NCI-H226 (cell line): ENCODE data around the gene THAP2.
"Not testable (repeated sequence)": the region's sequence is repeated elsewhere in the genome, so short reads cannot be mapped to it uniquely, and the experiment has no call there.

Experiments
- DNase-seq: peaks from one replicate; pipeline ENCODE4 v3.0.0-alpha.2; 2015

THAP2 gene

GRCh38 chr12:71662849-71663560 is 1.1 kb upstream of the THAP2 start:
- peak; percentile 40 for DNase-seq

DNA sequence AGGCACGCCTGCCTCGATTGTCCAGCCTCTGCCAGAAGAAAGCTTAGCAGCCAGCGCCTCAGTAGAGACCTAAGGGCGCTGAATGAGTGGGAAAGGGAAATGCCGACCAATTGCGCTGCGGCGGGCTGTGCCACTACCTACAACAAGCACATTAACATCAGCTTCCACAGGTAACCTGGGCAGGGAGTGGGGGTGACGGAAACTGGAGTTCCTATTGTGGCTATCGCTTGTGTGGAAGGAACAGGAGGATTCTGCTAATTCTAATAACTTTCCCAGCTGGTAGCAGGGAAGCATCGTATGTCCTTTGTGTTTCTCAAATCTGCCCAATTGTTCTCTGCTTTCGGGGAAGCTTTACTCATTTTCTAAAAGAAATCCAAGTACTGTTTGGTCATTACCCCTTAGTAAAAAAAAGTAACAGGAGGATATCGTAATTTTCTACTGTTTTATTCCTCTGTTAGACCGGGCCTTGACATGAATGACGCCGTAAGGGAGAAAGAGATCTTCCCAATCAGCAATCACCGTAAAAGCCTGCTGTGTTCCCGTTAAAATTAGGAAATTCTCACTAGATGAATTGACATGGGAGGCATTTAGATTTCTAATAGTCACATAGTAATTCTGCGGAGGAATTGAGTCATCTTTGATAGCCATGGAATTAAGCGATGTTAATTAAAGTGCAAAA is 449 bp downstream of the THAP2 start:
- no peak for DNase-seq

- no peak for DNase-seq
Measured at GRCh38 chr12:71665090-71665463, 976 bp downstream of the THAP2 start.

DNA sequence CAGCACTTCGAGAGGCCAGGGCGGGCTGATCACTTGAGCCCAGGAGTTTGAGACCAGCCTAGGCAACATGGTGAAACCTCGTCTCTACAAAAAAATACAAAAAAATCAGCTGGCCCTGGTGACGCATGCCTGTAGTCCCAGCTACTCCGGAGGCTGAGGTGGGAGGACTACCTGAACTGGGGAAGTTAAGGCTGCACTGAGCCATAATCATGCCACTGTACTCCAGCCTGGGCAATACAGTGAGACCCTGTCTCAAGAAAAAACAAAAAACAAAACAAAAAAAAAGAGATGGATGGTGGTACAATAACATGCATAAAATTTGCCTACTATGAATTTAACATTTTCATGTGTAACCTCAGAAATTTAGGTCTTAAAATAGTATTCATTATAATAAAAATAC is 2.2 kb downstream of the THAP2 start:
- DNase-seq: no peak

DNA sequence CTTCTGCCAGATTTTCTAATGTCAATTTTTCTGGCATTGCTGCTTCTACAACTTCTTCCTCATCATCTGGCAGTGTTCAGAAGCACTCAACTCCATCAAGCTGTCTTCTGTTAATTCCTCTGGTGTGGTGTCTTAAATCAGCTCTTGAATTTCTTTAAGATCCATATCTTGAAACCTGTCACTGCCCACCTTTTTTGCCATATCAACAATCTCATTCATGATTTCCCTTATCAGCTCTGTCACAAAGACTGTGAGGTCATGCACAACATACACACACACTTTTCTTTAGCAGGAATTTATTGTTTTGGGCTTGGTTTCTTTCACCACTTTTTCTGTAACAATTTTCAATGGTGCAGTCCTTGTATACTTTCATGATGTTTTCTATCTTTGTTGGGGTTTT is 7.2 kb downstream of the THAP2 start:
- no peak for DNase-seq

GRCh38 chr12:71671816-71672215 is 7.7 kb downstream of the THAP2 start:
- no peak for DNase-seq

DNA sequence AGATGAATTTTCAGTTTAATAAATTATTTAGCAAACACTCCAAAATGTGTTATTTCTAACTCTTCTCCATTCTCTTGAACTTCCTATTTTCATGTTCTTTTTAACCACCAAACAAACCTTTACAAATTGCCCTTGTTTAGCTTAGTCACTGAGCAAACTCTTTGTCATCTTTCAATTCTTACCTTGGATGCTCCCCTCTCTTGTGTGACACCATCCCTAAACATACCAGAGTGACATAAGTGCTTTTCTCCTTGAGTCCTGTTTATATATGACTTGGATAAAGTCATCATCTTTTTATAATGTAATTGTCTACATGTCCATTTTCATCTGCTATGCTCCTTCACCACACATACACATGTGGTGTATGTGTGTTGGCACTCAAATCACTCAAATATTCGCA is 18.4 kb downstream of the THAP2 start:
- DNase-seq: no peak

DNA sequence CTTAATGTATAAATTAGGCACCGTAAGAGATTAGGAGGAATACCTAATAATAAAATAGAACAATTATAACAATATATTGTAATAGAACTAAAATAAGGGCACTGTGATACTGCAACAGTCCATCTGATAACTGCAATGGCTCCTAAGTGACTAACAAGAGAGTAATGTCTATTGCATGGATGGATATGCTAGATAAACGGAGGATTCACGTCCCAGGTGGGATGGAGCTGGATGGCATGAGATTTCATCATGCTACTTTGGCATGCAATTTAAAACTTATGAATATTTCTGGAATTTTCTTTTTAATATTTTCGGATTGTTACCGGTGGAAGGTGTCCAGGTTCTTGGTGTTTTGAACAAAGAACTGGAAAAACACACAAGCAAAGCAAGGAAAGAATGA is 19.5 kb downstream of the THAP2 start:
- DNase-seq: peak; percentile 70

DNA sequence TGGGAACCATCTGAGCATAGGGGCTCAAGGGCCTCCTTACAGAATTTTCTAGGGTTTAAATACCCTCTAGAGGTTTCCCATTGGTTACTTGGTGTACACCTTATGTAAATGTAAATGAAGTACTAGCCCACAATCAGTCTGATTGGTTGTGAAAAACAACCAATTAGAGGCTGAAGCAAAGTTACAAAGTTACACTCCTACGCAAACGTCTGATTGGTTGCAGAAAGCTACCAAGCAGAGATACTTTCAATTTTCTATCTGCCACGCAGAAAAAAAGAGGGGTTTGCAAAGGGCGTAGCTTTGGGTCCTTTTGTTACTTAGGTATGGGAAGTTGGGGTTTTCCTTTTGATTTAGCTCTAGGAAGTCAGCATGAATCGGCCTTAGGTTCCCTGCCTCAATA is 20.0 kb downstream of the THAP2 start:
- DNase-seq: peak; percentile 42

DNA sequence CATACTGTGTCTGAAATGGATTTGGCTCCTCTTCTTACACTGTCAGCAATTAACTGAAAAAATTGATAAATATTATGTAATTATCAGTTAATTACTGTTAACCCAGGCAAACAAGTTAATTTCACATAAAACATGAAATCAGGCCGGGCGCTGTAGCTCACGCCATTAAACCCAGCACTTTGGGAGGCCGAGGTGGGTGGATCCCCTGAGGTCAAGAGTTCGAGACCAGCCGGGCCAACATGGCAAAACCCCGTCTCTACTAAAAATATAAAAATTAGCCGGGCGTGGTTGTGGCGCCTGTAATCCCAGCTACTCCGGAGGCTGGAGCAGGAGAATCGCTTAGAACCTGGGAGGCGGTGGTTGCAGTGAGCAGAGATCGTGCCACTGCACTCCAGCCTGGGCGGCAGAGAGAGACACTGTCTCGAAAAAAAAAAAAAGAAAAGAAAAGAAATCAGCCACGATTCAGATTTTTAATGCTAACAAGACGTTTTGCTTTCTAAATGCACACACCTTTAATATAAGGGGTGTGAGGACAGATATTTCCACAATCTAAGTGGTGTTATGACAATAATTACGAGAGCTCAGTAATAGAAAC is 21.3 kb downstream of the THAP2 start:
- DNase-seq: no peak

GRCh38 chr12:71685914-71686657 is 22.0 kb downstream of the THAP2 start, which contains the start of gene TMEM19:
TSS of gene TMEM19 (plus strand) at chr12:71686082. CDS start at chr12:71686681, 599 bp downstream.
- DNase-seq: peak; percentile 98

GRCh38 chr12:71686658-71687025 is 22.5 kb downstream of the THAP2 start:
- no peak for DNase-seq

DNA sequence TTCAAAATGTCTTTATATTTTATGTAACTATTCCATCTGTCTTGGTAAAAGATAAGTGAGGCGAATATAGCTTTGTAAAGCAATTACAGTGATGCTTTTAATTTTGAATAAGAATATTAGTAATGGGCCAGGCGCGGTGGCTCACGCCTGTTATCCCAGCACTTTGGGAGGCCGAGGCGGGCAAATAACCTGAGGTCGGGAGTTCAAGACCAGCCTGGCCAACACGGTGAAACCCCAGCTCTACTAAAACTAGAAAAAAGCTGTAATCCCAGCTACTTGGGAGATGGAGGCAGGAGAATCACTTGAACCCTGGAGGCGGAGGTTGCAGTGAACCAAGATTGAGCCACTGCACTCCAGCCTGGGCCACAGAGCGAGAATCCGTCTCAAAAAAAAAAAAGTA is 23.1 kb downstream of the THAP2 start:
- DNase-seq: not testable (repeated sequence)

GRCh38 chr12:71688961-71689570 is 25.0 kb downstream of the THAP2 start:
- DNase-seq: no peak

DNA sequence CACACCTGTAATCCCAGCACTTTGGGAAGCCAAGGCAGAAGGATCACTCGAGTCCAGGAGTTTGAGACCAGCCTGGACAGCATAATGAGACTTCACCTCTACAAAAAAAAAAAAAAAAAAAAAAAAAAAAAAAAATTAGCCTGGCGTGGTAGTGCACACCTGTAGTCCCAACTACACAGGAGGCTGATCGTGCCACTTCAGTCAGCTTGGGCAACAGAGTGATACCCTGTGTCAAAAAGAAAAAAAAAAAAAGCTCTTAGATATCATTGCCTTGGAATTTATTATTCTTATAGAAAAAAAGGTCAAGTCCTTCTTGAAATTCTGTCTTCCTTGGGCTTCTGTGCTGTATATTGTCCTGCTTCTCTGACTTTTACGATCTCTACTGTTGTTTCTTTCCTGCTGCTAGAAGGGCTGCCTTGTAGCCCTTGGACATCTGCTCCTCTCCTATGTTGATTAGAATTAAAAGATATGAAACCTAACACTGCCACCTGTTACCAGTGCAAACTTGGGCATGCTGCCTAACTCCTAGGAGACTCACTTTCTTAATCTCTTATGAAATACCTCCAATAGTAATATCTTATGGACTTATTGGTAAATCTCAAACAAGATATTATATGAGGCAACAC is 27.5 kb downstream of the THAP2 start:
- DNase-seq: no peak

- no peak for DNase-seq
Measured at GRCh38 chr12:71693126-71693525, 29.0 kb downstream of the THAP2 start.

DNA sequence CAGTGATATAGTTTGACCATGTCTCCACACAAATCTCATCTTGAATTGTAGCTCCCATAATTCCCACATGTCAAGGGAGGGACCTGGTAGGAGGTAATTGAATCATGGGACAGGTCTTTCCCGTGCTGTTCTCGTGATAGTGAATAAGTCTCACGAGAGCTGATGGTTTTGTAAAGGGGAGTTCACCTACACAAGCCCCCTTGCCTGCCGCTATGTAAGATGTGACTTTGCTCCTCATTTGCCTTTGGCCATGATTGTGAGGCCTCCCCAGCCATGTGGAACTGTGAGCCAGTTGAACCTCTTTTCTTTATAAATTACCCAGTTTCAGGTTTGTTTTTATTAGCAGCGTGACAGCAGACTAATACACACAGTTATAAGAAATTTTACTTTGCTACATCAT is 29.6 kb downstream of the THAP2 start:
- DNase-seq: not testable (repeated sequence)

DNA sequence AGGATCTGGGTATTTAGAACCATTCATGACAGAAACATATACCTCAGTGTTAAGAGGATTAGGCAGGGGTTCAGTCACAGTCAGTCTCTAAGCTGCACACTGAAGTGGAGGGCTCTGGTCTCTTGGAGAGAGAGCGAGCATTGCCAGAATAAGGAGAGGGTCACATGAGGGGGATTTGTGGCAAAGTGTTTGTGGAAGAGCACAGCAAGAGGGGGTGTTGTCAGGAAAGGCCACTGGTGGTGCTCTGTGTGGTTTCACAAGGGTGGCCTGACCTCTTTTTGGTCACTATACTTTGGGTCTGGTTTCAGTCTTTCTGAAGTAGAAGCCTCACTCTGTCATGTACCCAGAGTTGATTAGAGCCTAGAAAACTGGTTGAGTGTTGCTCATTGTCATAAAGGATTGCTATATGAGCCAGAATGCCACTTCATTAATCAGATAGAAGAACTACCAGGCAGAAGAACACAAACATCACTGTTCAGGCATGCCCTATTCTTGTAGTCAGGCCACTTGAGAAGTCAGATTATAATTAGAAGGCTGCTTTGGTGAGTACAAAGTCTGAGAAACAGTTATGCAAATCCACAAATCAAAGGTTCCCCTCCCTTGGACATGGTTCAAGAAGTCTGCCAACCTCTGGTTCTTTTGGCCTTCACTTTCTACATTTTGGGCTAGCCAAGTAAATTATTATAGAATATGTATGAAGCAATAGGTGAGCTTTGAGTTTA is 30.2 kb downstream of the THAP2 start:
- DNase-seq: no peak

DNA sequence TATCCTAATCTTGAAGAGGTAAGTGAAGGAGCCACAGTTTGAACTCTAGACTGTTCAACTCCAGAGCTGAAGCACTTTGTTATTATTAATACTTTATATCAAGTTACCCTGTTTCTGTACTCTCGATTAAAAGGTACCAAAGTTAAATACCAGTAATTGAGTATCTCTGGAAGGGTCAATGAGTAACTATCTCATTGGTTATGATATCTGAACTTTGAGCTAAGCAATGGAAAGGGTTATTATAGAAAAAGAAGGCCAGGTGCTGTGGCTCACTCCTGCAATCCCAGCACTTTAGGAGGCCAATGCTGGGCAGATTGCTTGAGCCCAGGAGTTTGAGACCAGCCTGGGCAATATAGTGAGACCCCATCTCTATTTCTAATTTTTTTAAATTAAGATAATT is 31.7 kb downstream of the THAP2 start:
- DNase-seq: no peak

DNA sequence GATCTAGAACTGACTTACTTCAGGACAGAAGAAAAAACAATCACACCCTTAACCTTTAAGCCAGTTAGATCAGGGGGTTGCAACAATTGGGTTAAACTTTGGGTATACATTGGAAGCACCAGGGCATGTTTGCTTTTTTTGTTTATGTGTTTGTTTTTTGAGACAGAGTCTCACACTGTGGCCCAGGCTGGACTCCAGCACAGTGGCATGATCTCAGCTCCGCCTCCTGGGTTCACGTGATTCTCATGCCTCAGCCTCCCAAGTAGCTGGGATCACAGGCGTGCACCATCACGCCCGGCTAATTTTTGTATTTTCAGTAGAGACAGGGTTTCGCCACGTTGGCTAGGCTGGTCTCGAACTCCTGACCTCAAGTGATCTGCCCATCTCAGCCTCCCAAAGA is 38.1 kb downstream of the THAP2 start:
- not testable (repeated sequence) for DNase-seq

DNA sequence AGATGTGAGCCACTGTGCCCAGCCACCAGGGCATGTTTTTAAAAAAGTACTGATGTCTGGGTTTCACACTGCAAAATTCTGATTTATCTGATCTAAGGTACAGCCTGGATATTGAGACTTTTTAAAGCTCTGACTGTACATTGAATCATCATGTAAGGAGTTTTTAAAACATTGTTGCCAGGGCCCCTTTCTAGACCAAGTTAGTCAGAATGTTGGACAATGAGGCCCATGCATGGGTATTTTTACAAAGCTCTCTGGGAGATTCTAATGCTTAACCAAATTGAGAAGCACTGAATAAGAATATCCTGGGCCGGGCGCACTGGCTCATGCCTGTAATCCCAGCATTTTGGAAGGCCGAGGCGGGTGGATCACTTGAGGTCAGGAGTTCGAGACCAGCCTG is 38.5 kb downstream of the THAP2 start:
- no peak for DNase-seq

- no peak for DNase-seq
Measured at GRCh38 chr12:71703206-71703605, 39.1 kb downstream of the THAP2 start.
